ENCODE results near the gene AP3M1. TPM values are rescaled to one million over a fixed set of nuclear protein-coding genes. Genes with fewer than 3 reads are reported as not detected.
A peak's percentile ranks its signal among the peaks of the same experiment; 100 is the strongest.

Gene AP3M1
- total and polyA plus RNA-seq, 10 donors: 7.3 to 39.5 (median 33.3) TPM

GRCh38 chr10:74117738-74118137 lies 32.9 kb downstream of the AP3M1 start:
- DNase-seq: no peak
- whole genome bisulfite sequencing, 5 donors: 86 to 93% (median 90%) methylated on average over 4 of the region's 4 CpGs
- Histone ChIP-seq H3K27me3 (replicated peaks in 1 of 7) (no peaks in the 10 kb centered on the region), H3K9me3 (no peaks in the 10 kb centered on the region), H3K36me3 (peaks cover 4 to 100% (median 85%) of the 10 kb centered on the region in 6 donors), H3K4me3 (no peak overlapping the region), H3K27ac (peak overlapping the region in 4 of 8 donors; percentile 54 to 74 (median 68)), H3K4me1 (peaks cover 0 to 42% (median 10%) of the 10 kb centered on the region in 6 donors)
- TF ChIP-seq, protein P1, sequence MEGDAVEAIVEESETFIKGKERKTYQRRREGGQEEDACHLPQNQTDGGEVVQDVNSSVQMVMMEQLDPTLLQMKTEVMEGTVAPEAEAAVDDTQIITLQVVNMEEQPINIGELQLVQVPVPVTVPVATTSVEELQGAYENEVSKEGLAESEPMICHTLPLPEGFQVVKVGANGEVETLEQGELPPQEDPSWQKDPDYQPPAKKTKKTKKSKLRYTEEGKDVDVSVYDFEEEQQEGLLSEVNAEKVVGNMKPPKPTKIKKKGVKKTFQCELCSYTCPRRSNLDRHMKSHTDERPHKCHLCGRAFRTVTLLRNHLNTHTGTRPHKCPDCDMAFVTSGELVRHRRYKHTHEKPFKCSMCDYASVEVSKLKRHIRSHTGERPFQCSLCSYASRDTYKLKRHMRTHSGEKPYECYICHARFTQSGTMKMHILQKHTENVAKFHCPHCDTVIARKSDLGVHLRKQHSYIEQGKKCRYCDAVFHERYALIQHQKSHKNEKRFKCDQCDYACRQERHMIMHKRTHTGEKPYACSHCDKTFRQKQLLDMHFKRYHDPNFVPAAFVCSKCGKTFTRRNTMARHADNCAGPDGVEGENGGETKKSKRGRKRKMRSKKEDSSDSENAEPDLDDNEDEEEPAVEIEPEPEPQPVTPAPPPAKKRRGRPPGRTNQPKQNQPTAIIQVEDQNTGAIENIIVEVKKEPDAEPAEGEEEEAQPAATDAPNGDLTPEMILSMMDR (IDR thresholded peaks at IDR 0.05 in 8 of 11, conservative IDR thresholded peaks at IDR 0.05 in 3 of 11): no peak
- TF ChIP-seq POLR2AphosphoS5 (IDR thresholded peaks at IDR 0.05): no peak
- TF ChIP-seq POLR2A (IDR thresholded peaks at IDR 0.05): no peak
- intact Hi-C loops (cut with DNase I; ENCODE audit: low total_unique reads): no loop called here

GRCh38 chr10:74114041-74114448 lies 36.6 kb downstream of the AP3M1 start:
- no peak for TF ChIP-seq POLR2AphosphoS5 (IDR thresholded peaks at IDR 0.05)
- no peak for TF ChIP-seq POLR2A (IDR thresholded peaks at IDR 0.05)
- TF ChIP-seq, protein P1 (IDR thresholded peaks at IDR 0.05 in 8 of 11, conservative IDR thresholded peaks at IDR 0.05 in 3 of 11): no peak
- H3K9me3 ChIP-seq: no peaks in the 10 kb centered on the region
- WGBS, 5 donors: 85 to 90% (median 90%) methylated on average over 12 of the region's 12 CpGs
- H3K27me3 ChIP-seq (replicated peaks in 1 of 7): no peaks in the 10 kb centered on the region
- peaks cover under 1 to 100% (median 93%) of the 10 kb centered on the region in 6 donors for H3K36me3 ChIP-seq
- intact Hi-C loops (cut with DNase I; ENCODE audit: low total_unique reads): no loop called here
- H3K4me3 ChIP-seq: no peak overlapping the region
- no peak for DNase-seq
- H3K4me1 ChIP-seq: peaks cover 0 to 15% (median 4%) of the 10 kb centered on the region in 6 donors
- no peak overlapping the region for H3K27ac ChIP-seq

GRCh38 chr10:74113546-74113945 lies 37.1 kb downstream of the AP3M1 start:
- no peak for DNase-seq

DNA sequence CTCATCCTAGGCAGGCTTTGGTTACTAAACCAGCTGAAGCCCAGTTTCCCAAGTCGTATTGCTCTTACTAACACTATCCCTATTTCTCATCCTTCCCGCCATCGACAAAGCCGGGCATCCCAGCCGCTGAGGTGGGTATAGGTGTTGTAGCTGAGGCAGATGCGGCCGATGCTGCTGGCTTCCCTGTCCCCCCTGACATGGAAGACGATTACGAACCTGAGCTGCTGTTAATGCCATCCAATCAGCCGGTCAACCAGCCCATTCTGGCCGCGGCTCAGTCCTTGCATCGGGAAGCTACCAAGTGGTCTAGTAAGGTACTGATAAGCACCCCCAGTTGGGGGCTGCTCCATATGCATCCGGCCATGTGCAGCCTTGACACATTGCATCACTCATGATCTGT lies 38.8 kb downstream of the AP3M1 start:
- DNase-seq: no peak
- Histone ChIP-seq H3K9me3 (no peaks in the 10 kb centered on the region), H3K4me1 (peaks cover 0 to 3% (median 0%) of the 10 kb centered on the region in 6 donors), H3K27me3 (replicated peaks in 1 of 7) (no peaks in the 10 kb centered on the region), H3K4me3 (no peak overlapping the region), H3K36me3 (peaks cover 0 to 100% (median 92%) of the 10 kb centered on the region in 6 donors), H3K27ac (no peak overlapping the region)
- intact Hi-C loops (cut with DNase I; ENCODE audit: low total_unique reads): no loop called here
- 97 to 99% (median 98%) methylated on average over 14 of the region's 14 CpGs for WGBS, 5 donors
- TF ChIP-seq, protein P1 (IDR thresholded peaks at IDR 0.05 in 8 of 11, conservative IDR thresholded peaks at IDR 0.05 in 3 of 11): no peak
- TF ChIP-seq POLR2AphosphoS5 (IDR thresholded peaks at IDR 0.05): peak in 2 of 3 donors; percentile 7 to 22
- TF ChIP-seq POLR2A (IDR thresholded peaks at IDR 0.05): no peak

More at GRCh38 chr10:74113546-74113945, 37.1 kb downstream of the AP3M1 start:
- H3K4me1 ChIP-seq: peaks cover 0 to 10% (median 2%) of the 10 kb centered on the region in 6 donors
- no peaks in the 10 kb centered on the region for H3K27me3 ChIP-seq (replicated peaks in 1 of 7)
- no peak overlapping the region for H3K27ac ChIP-seq
- H3K4me3 ChIP-seq: no peak overlapping the region
- intact Hi-C loops (cut with DNase I; ENCODE audit: low total_unique reads): no loop called here
- no peaks in the 10 kb centered on the region for H3K9me3 ChIP-seq
- TF ChIP-seq POLR2A (IDR thresholded peaks at IDR 0.05) (no peak), POLR2AphosphoS5 (IDR thresholded peaks at IDR 0.05) (no peak)
- TF ChIP-seq, protein P1 (IDR thresholded peaks at IDR 0.05 in 8 of 11, conservative IDR thresholded peaks at IDR 0.05 in 3 of 11): no peak
- WGBS, 5 donors: 76 to 93% (median 89%) methylated on average over 1 of the region's 1 CpG
- H3K36me3 ChIP-seq: peaks cover 0 to 100% (median 93%) of the 10 kb centered on the region in 6 donors
